Measurements from ENCODE around the gene SUCLG2. TPM values are rescaled to one million over a fixed set of nuclear protein-coding genes. Genes with fewer than 3 reads are reported as not detected.

SUCLG2 gene
- total RNA-seq, 1 experiment from 2014 or later = 38.5 TPM

DNA sequence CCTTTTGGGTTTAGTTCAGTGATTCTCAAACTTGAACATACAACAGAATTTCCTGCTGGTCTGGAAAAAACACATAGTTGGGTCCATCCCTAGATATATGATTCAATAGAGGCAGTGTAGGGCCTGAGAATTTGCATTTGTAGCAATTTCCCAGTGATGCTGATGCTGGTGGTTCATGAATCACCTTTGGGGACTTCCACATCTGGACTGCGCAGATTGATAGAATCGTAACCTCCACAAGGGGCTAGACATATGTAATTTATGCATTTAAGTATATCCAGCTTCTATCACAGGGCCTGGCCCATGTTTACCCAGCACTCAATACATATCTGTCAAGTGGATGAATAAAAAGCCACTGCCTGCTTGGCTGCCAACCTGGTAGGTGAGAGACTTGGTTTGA is 33.8 kb upstream of the SUCLG2 start:
- Histone ChIP-seq H3K79me2 (ENCODE audit: insufficient read depth, low read length) (no peaks in the 10 kb centered on the region), H3K4me2 (ENCODE audit: insufficient read depth, insufficient read length, low read length) (no peak overlapping the region), H3K23me2 (ENCODE audit: insufficient read length, low read depth, low read length, poor library complexity, severe bottlenecking) (no peaks in the 10 kb centered on the region), H2BK5ac (ENCODE audit: insufficient read length, low read length) (no peak overlapping the region), H3K14ac (ENCODE audit: insufficient read depth, low read length) (no peak overlapping the region), H3K4me1 (ENCODE audit: insufficient read depth, low read length) (no peaks in the 10 kb centered on the region; the same call in 1 of the 2 replicates), H2BK20ac (ENCODE audit: low read depth, low read length, poor library complexity, severe bottlenecking) (no peak overlapping the region), H2BK15ac (ENCODE audit: low read depth, low read length) (no peak overlapping the region), H4K91ac (ENCODE audit: insufficient read length, low read depth, low read length) (no peak overlapping the region), H4K5ac (ENCODE audit: insufficient read length, low read depth, low read length) (no peak overlapping the region), H3K18ac (ENCODE audit: insufficient read length, low read depth, low read length) (no peak overlapping the region), H3K27me3 (ENCODE audit: insufficient read depth, low read length) (no peaks in the 10 kb centered on the region), H4K20me1 (ENCODE audit: control insufficient read depth, insufficient read depth, insufficient read length) (no peaks in the 10 kb centered on the region), H3K79me1 (ENCODE audit: insufficient read depth, low read depth, low read length, poor library complexity, severe bottlenecking) (no peaks in the 10 kb centered on the region), H3K23ac (ENCODE audit: insufficient read length, low read depth, low read length) (no peak overlapping the region), H2BK120ac (ENCODE audit: low read depth, low read length, poor library complexity, severe bottlenecking) (no peak overlapping the region), H3K56ac (ENCODE audit: insufficient read length, low read depth, low read length) (no peak overlapping the region), H2BK12ac (ENCODE audit: insufficient read length, low read depth, low read length) (no peak overlapping the region), H4K8ac (replicated peaks; ENCODE audit: insufficient read length, low read depth, low read length) (no peak overlapping the region), H3T11ph (ENCODE audit: low read length) (no peak overlapping the region), H3K9me3 (ENCODE audit: control insufficient read depth, low read depth, low read length) (no peaks in the 10 kb centered on the region), H2AFZ (ENCODE audit: low read length) (no peak overlapping the region), H2AK5ac (ENCODE audit: insufficient read length, low read length) (no peak overlapping the region), H3K9ac (ENCODE audit: extremely low read depth, insufficient read length, low read length) (no peak overlapping the region), H3K4ac (ENCODE audit: low read depth, low read length) (no peak overlapping the region), H3K27ac (ENCODE audit: insufficient read length, low read depth, low read length) (no peak overlapping the region)
- Mint-ChIP-seq H3K9me3 (no peaks in the 10 kb centered on the region; a peak in 1 of 5 replicates), H3K27ac (no peak overlapping the region), H3K27me3 (ENCODE audit: low read depth) (0 out of 2 replicates have a peak, but pooled peaks cover 1% of the 10 kb centered on the region), H3K36me3 (ENCODE audit: insufficient read depth in 1 of 3, low read depth in 3 of 3) (no peaks in the 10 kb centered on the region; a peak in 1 of 7 replicates), H3K4me1 (peaks cover 9 to 13% of the 10 kb centered on the region in 2 experiments), H3K4me3 (no peak overlapping the region)
- WGBS (ENCODE audit: extremely low coverage, insufficient read length, low lambda C conversion rate) = no CpG with 5 or more reads among the region's 2 CpGs
- no peak for DNase-seq
- no peak for TF ChIP-seq CTCF (conservative IDR thresholded peaks at IDR 0.05)

Measured in H9 (cell line).